NCI-H1436 (cell line): ENCODE measurements around the gene SPATA16.
"Not testable (repeated sequence)": the region's sequence is repeated elsewhere in the genome, so short reads cannot be mapped to it uniquely, and the experiment has no call there.

Experiments
- DNase-seq: peaks from one replicate; lab custom pipeline; 2025; lab: John Stamatoyannopoulos, UW

SPATA16 gene

DNA sequence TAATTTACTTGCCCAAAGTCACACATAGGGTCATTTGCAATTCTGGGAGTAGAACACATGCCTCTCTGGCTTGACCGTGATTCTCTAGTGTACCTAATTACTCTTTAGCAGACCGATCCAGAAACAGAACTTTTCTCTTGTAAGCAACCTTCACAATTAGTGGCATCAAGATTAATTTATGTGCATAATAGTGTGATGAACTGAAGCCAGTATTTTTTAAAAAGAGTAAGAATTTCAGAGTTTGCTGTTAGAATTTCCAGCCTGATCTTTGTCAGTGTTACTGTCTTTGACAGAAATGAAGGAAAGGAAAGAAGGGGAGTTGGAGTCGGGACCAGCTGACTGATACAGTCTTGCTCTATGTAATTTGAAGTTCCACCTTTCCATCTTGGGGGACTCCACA, 137.1 kb downstream of the SPATA16 start:
- DNase-seq, result no peak

DNA sequence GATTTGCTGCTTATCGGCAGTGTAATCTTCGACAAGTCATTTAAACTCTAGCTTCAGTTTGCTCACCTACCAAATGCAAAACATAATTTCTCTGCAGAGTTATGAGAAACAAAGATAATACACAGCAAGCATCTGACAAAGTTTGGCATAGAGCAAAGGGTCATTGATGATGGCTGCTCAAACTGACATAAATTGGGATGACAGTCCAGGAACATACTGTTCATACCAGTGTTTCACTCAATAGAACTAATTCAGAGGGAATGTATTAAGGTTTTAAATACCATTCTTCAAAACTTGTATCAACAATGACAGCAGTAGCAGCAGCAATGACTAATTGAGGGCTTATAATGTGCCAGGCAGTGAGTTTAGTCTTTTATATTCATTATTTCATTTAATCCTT, 137.6 kb downstream of the SPATA16 start:
- no peak for DNase-seq

DNA sequence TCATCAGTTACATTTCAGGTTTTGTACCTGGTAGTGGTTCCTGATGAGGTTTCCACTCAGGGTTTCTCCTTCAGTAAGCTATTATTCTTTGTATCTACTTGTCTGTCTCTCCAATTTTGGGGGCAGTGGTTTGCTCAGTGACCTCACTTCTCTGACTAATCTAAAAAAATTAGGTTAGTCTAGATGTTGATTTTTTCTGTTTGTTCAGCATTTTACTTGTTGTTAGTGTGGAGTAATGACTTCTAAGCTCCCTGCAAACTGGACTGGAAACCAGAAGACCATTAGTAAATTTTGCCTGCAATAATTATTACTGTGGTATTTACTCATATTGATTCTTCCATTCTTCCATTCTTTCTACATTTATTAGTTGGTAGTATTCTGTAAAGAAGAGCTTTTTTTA, 139.4 kb downstream of the SPATA16 start:
- no peak for DNase-seq

DNA sequence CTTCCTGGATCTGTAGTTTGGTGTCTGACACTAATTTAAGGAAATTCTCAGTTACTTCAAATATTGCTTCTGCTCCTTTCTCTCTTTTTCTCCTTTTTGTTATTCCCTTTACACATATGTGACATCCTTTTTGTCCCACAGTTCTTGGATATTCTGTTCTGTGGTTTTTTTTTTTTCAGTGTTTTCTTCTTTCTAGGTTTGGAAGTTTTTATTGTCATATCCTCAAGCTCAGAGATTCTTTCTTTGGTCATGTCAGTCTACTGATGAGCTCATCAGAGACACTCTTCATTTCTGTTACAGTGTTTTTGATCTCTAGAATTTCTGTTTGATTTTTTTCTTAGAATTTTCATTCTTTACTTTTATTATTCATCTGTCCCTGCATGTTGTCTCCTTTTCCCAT, 140.5 kb downstream of the SPATA16 start:
- DNase-seq, result no peak

DNA sequence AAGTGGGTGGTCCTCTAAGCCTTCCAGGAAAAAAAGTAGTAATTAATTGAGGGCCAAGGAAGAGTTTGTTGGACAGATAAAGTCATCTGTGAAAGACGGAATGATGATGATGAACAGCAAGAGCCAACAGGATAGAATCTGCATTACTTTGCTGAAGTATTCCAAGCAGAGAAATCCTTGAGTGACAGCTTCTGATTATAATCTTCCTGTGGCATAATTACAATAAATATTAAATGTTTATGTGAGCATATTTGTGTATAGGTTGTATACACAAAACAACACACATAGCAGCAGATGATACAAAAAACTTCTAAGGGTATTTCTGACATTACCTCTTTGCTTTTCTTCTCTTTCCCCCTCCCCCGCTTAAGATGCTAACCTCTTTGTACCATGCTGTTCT, 147.6 kb downstream of the SPATA16 start:
- no peak for DNase-seq

DNA sequence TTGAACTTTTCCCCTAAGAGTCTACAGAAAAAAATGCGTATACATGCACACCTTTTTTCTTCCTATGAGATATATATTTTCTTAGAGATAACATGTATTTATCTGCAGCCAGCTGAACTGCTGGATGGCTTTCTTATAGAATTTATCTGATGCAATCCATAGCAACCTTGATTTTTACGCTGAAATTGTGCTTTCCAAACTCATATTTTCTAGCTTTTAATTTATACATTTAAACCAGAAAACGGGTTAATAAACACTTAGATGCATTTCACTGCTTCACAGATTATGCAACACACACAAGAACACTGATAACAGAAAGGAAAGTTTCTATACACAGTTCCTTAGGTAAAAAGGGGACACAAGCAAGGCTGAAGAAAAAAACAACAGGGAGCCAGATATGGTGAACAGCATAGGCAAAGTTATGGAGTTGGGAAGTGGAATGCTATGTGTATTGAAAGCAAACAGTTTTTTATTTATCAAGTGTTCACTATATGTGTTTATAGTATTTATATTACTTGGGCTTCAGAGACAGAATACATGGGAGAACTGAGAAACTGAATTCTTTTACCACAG, 149.5 kb downstream of the SPATA16 start:
- DNase-seq, result no peak

DNA sequence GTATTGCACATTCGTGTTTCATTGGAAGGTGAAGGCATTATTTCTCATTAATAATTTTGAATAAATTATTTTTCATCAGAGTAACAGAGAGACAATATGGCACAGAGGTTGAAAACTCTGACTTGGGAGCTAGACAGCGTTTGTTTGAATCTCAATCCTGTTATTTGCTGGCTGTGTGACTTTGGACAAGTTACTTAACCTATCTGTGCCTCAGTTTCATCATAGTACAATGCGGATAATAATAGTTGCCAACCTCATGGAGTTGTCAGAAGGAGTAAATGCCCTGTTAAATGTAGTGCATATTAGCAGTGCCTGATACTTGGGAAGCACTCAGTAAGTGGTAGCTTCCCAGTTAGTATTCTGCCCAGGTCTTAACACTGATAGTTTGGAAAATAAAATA, 151.7 kb downstream of the SPATA16 start:
- DNase-seq, result no peak

DNA sequence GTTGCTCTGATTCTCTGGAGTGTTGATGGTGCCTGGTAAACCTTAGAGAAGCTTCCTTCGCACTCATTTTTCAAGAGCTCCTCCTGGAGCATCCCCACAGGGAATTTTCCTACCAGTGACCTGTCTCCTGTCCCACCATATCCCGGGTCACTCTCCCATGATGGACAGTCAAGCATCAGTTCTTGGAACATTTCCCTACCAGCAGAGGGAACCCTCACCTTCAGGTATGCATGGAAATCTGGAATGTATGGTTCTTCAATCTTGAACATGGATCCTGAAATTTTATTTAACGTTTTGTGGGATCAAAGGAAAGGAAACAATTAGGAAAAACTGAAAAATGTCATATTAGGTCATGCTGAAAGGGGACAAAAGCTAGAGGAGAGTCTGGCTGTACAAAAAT, 153.8 kb downstream of the SPATA16 start:
- DNase-seq, result no peak

DNA sequence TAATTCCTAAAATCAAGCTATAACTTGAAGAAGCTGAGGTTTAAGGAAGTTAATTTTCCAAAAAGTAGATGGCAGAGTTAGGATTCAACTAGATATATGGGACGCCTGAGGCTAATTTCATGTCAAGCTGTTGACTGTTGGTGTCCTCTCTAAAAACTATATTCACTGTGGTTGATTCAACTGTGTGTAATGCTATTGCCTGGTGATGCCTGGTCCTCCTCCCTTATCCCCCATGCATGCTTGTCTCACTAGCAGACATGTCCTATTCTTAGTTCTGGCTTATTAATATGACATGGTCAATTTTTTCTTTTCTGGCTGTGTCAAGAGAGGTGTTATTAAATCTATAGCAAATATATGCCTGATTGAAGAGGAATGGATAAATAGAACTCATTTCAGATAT, 156.1 kb downstream of the SPATA16 start:
- DNase-seq, result no peak

DNA sequence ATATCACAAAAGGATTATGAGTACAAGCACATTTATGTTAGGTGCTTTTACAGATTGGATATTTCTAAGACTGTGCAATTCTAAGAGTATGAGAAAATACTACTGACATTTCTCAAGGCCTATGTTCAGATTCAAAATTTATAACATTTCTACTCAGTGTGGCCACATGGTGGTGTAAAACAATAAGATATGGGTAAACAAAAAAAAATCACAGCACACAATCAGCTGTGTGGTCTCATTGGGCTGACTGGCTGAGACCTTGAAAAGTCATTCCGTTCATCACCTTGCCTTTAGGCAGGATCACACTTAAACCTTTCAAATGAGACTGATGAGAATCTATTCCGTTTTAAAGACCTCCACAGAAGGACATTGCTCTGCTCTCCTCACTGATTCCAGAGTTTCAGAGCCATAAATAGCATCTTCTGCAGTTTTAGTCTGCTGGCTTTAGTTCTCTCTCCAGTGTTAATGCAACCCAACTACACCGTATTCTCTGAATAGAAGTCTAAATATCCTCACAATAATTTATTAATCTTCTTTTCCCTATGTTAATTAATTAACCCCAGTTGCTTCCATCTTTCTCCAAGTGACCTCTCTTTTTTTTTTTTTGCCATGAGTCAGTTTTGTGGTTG, 158.2 kb downstream of the SPATA16 start:
- DNase-seq, result peak; percentile 10

DNA sequence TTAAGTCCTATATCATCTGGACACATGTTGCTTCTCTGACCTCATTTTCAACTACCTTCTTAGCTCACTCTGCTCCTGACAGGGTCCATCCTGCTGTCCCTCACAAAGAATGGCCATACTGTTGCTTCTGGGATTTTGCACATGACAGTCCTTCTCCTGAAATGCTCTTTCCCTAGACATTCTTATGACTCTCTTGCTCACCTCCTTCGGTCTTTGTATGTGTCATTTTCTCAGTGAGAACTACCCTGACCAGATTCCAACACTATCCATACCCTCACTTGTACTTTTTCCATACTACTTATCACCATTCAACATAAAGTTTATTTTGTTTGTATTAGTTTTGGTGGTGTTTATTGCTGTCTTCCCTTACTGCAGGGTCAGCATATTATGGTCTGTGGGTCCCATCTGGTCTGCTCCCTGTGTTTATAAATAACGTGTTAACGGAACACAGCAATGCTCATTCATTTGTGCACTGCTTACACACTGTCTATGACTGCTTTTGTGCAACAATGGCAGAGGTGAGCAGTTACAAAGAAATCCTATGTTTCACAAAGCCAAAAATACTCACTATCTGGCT, 159.5 kb downstream of the SPATA16 start:
- DNase-seq, result no peak

DNA sequence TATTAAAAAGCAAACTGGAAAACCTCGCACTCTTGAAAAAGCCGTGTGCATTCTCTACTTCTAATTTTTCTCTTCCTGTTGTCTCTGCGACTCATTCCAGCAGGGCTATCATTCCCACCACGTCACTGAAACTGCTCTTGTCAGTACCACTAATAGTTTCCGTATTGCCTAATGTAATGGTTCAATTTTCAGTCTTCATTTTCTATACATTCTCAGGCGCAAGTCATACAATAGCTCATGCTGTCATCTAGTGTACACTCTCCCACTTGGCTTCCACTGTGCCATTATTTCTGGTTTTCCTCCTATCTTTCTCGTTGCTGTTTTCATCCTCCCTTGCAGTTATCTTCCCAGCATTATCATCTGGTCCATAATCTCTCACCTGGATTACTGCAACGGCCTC, 160.2 kb downstream of the SPATA16 start:
- DNase-seq, result no peak

DNA sequence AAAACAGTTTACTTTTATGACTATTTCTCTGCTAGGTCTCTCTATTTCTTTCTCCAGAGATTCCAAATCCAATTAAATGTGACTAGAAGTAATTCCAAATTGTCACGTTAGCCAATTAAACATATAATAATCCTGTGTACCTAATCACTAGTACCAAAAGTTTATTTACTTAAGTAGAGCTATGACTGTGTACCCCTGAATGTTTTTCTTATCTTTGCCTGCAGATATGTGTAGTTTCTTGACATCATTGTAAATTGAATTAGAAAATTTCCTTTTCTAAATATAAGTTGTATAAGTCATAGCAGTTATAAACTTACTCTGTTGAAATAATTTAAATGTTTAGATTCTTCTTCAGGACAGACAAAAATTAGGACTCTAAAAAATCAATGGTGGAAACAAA, 163.3 kb downstream of the SPATA16 start:
- no peak for DNase-seq

DNA sequence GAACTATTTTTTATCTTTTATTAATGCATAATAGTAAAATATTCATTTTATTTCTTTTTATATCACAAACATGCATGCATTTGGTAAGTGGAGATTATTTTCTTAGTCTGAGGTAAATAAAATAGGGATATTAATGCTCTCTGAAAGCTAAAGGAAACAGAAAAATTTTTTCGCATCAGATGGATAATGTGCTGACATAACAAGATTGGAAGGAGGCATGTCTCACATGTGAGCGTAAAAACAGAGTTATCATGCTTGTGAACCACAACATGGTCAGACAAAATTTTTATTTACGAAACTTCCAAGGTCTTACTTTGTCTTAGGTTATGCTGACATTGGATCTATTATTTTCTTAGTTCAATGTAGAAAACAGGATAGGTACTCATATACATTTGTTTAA, 166.1 kb downstream of the SPATA16 start:
- DNase-seq, result no peak

DNA sequence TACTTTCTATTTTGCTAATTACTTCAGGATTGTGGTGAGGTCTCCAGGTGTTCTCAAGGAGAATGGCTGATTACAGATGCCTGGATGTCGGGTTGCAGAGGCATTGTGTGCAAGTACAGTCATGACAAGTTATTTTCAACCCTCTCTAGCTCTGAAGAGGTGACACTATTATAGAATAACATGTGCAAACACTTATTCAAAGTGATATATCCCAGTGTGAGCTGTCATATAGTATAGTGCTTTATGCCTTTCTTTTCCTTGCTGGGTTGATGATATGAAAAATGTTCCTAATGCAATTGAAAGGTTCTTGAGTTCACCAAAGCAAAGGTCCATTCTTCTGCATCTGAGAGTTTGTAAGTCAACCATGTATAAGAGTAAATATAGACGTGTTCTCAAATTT, 167.2 kb downstream of the SPATA16 start:
- peak; percentile 22 for DNase-seq

DNA sequence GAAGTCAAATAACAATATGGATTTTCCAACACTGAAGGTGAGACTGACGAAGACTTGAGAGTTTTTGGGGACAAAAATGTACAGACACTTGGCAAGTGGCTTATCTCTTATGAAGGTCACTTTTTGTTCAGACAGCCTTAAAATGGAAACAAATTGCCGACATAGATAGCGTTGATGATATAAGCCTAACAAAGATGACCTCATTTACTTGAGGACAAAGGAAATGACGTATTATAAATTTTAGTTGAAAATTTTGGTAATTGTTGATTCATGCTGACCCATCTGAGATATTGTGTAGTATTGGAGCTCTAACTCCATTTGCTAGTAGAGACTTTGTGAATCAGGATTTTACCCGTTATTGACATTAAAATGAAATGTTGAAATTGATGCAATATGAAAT, 168.3 kb downstream of the SPATA16 start:
- DNase-seq, result no peak

DNA sequence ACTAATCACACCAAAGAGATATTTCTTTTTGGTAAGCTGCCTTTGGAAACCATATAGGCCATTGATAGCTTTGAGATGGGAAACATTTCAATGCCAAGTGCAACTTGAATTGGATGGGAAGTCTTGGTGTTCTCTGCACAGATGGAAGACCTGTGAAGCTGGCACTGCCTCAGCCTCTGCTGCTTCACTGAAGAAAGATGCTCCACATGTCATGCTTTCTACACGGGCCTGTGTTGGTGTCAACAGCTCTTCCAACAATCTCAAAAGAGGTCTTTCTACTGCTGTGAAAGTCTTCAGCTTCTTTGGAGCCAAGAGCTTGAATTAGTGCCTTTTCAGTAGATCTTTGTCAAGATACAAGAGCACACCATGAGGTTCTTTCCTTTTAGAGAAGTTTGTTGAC, 169.0 kb downstream of the SPATA16 start:
- DNase-seq, result no peak

DNA sequence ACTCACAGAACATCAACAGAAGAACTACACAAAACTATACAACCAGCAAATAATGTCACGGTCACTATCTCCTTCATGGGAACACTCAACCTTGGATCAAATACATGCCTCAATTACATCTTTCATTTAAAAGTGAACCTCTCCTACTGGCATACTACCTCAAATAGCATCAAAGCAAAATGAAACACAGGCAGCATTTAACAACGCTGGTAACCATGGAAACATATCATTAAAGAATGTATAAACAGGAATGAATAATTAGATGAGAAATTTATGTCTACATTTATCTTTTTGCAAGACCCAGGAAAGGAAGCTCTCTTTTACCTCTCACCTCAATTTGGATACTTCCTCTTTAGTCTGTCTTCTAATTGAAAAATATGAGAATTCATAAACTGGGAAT, 172.4 kb downstream of the SPATA16 start:
- DNase-seq, result no peak

DNA sequence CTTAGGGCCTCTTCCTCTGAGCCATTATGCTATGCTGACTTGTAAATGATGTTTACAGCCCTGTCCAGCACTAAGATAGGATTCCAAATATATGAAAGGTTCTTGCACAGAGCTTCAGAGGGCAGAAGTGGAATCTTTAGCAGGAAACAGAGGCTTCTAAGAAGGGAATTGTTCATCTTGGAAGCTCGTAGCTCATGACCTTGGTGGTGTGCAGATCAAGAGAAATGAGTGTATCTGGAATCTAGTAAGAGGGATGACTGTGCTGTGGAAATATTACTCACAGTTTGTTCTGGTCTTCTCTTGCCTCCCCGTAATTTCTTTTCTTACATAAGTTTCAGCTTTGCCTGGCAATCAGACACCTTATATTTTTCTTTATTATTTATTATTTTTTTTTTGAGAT, 175.8 kb downstream of the SPATA16 start:
- no peak for DNase-seq

DNA sequence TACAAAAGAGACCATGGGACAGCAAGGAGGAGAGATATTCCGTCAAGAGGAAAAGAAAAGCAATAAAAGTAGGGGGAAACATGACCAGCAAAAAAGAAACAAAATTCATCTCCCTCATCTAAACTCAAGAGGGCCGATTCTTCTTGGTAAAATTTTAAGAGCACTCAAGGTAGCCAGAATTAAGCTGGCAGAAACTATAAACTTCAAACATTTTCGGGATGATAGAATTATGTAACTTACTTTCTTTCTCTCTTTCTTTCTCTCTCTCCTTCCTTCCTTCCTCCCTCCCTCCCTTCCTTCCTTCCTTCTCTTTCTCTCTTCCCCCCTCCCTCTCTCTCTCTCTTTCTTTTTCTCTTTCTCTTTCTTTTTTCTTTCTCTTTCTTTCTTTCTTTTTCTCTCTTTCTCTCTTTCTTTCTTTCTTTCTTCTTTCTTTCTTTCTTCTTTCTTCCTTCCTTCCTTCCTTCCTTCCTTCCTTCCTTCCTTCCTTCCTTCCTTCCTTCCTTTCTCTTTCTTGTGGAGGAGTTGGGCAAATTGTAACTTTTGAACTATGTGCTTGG, 180.3 kb downstream of the SPATA16 start:
- not testable (repeated sequence) for DNase-seq

DNA sequence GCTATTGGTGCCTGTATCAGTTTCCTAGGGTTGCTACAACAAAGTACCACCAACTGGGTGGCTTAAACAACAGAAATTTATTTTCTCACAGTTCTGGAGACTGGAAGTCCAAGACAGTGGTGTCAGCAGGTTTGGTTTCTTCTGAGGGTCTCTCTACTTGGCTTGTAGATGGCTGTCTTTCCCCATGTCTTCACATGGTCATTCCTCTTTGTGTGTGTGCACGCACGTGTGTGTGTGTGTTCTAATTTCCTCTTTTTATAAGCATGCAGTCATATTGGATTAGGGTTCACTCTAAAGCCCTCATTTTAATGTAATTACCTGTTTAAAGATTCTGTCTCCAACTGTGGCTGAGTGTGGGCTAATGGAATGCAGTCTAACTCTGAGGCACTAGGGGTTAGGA, 182.5 kb downstream of the SPATA16 start:
- DNase-seq, result no peak

DNA sequence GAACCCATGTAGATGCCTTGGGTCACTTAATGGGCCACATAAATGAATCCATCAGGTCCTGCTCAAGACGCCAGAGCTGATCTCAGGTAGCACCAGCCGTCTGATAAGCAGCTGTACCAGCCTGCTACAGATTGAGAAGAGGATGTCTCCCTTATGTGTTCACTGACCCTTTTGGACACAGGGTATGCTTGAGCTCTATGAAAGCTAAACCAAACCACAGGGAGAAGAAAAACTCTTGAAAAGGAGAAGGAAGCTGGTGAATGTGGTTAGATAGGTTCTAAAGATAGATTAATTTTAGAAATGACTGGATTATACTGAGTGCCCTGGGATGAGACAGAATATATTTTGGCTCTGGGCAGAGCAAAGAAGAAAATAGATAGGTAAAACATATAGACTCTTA, 187.5 kb downstream of the SPATA16 start:
- no peak for DNase-seq

DNA sequence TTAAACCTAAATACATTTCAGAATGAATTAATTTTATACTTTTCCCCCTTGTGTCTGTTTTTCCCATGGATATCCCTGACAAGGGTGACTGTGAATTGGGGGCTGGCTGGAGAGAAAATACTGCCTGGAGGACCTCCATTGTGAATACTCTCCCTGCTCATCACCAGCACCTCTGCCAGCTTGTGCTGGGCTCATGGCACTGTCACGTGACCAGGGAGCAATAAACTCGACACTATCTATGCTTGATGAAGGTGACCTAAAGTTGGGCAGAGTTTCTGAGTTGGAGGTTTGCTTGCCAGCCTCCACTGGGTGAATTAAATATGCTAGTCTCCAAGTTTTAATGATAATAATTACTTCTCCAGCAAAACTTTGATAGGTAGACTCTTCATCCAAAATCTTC, 189.5 kb downstream of the SPATA16 start:
- DNase-seq, result no peak

DNA sequence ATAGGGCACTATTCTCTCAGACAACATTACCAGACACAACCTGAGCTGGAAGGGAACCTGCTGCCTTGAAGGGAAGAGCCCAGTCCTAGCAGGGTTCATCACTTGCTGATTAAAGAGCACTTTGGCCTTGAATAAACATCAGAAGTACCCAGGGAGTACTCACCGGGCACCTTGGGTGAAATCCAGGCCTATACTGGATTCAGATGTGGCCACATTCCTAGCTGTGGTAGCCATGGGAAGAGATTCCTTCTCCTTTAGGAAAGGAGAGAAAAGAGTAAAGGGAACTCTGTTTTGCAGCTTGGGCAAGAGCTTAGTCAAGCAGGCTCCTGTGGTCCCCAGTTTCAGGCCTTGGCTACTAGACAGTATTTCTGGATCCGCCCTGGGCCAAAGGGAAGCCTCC, 195.0 kb downstream of the SPATA16 start:
- no peak for DNase-seq
